Renal cortex interstitium (tissue), 11 donors: ENCODE measurements around the gene ZBTB48. TPM values are rescaled to one million over a fixed set of nuclear protein-coding genes. Genes with fewer than 3 reads are reported as not detected.
"Not testable (repeated sequence)": the region's sequence is repeated elsewhere in the genome, so short reads cannot be mapped to it uniquely, and the experiment has no call there.

ENCODE experiments used
- DNase-seq, 11 donors: peaks; one replicate each; pipeline ENCODE4 v3.0.0-alpha.2; 2013; ENCODE audit warnings: low read depth in 9 of 11, low spot score in 4 of 11; ENCODE audit errors: extremely low read depth in 1 of 11
- polyA plus RNA-seq, 3 donors: library from polyadenylated mRNA; unstranded; fragments of 120-200 nt; gene quantifications; one replicate each; pipeline ENCODE4 v1.2.1, GENCODE V29; 2013; ENCODE audit not compliant: insufficient read length in 3 of 3

Gene ZBTB48
- polyA plus RNA-seq, 3 donors = 26.0 to 40.0 (median 34.0) TPM

- peak in 4 of 11 donors; percentile 68 to 85 (median 78) for DNase-seq
These were observed 45.2 kb downstream of the ZBTB48 start, which contains the start of gene THAP3 for GRCh38 chr1:6624710-6625583. TSS of gene THAP3 (plus strand) at chr1:6624868. CDS start at chr1:6625219, 351 bp downstream.

- no peak for DNase-seq
These were observed 45.9 kb downstream of the ZBTB48 start for GRCh38 chr1:6625584-6626149.

GRCh38 chr1:6627031-6627430 is 47.2 kb downstream of the ZBTB48 start:
- DNase-seq = no peak

- DNase-seq = no peak
These were observed 48.2 kb downstream of the ZBTB48 start for GRCh38 chr1:6627841-6628545.

- DNase-seq = no peak
These were observed 49.2 kb downstream of the ZBTB48 start for GRCh38 chr1:6628971-6629479.

GRCh38 chr1:6630027-6630426 is 50.2 kb downstream of the ZBTB48 start:
- no peak for DNase-seq

- no peak for DNase-seq
These were observed 51.3 kb downstream of the ZBTB48 start for GRCh38 chr1:6631058-6631457.

GRCh38 chr1:6632588-6633514 is 53.1 kb downstream of the ZBTB48 start:
- DNase-seq = no peak

DNA sequence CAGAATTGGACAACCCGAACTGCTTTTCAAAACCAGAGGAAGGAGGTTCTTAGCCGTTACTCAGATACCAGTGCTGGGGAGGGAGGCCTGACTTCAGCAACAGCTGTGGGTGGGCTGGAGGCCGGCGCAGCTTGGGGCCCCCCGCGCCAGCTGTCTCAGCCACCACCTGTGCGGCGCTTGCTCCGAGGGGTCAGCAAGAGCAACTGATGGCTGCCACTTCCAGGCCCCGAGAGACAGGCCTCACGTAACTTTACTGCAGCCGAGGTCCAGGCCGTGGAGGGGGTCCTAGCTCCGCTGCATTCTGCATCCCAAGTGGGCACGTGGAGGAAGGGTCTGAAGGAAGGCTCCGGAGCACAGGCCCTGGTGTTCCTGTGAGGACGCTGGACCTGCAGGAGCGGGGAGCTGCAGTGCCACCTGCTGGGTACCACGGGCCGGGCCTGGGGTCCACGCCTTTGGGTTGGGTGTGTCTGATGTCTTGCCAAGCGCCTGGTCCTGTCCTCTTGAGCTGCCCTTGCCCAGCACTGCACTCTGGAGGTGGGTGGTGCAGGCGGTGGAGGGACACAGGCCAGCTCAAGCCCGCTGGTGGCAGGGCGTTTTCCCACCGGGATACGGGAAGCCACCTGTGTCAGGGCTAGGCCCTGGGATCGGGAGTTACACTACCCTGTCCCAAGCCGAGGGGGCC is 54.7 kb downstream of the ZBTB48 start:
- no peak for DNase-seq

DNA sequence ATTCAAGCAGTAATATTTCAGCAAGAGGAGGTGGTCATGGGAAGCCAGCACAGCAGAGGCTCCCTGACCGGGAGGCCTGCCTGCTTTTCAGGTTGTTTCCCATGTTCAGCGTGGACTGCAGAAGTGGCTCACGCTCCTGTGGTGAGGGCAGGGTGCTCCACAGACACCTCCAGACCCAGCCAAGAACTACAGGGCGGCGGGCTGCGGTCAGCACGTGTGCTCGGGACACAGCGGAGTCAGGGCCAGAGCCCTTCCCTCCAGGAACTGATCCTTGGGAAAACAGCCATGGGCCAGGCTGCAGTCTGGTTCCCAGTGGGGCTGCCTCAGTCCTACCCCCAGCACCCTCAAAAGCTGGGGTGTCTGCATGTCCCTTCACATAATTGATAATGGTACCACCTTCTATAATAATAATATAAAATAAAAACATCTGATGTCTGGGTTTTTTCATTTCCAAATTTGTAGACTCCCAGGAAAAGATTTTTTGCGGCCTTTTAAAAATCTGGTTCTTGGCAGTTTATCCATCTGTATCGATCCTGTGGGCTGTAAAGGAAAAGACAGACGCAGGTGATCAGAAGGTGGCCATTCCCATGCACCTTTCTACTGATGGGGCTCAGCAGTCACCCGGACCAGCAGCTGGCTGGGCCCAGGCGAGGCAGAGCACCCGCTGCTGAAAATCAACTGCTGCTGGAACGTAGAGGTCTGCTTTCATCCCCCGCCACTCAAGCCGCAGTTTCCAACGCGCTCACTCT is 55.5 kb downstream of the ZBTB48 start:
- DNase-seq = no peak

- no peak for DNase-seq
These were observed 56.3 kb downstream of the ZBTB48 start for GRCh38 chr1:6635910-6636760.

GRCh38 chr1:6636778-6637177 is 57.0 kb downstream of the ZBTB48 start:
- DNase-seq = not testable (repeated sequence)

GRCh38 chr1:6637770-6638169 is 58.0 kb downstream of the ZBTB48 start:
- no peak for DNase-seq

DNA sequence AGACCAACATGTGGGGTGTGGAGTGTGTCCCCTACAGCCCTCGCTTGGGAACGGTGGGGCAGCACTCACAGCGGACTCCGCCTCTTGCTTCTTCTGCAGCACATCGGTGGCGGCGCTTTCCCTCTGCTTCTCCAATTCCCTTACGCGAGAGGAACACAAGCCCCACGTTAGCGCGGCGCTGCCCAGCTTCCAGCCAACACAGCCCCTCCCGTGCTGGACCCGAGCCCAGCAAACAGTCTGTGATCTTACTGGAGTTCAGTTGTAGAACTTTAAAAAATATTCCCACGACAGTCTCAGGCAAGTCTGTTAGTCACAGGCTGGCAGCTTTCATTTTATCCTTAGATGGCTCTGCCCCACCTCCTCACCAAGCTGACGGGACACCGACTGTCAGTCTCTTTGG is 58.4 kb downstream of the ZBTB48 start:
- DNase-seq = no peak
